Iris pigment epithelial cell (primary cell): ENCODE data around the gene KRTAP10-2.

Source experiments
- DNase-seq: peaks from one replicate; pipeline ENCODE4 v3.0.0-alpha.2; 2011; ENCODE audit warnings: low read depth

The KRTAP10-2 gene

DNA sequence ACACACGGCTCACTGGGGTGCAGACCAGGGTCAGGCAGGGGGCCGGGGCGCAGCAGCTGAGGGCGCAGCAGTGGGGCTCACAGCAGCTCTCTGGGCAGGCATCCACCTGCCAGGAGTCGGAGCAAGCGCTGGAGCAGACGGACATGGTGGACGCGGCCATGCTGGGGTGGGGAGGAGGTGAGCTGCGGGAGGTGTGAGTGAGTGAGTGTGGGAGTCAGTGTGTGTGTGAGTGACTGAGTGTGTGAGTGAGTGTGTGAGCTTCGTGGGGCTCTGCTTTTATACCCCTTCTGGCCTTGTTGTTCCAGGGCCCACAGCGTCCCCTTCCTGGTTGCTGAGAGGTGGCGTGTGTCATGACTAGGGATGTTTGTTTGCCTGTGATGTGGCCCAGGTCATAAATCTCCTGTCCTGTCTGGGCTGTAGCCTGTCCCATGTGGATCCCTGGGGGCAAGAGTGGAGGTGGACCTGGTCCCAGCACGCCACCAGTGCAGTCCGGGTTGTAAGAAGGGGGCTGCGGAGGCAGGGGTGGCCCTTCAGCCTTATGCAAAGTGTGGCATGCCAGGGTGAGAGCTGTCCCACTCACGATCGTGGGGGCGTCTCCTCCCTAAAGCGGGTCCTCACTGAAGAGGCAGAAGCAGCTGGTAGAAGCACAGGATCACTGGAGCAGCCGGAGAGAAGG lies 11.2 kb downstream of the KRTAP10-2 start, which contains the start of gene KRTAP10-1:
TSS of gene KRTAP10-1 (minus strand) at position 205 of the 676 bp plus-strand sequence. CDS start at position 160, 45 bp downstream.
- no peak for DNase-seq

GRCh38 chr21:44539046-44539445 lies 12.3 kb downstream of the KRTAP10-2 start:
- DNase-seq, result no peak

GRCh38 chr21:44537930-44538911 lies 13.1 kb downstream of the KRTAP10-2 start:
- no peak for DNase-seq

DNA sequence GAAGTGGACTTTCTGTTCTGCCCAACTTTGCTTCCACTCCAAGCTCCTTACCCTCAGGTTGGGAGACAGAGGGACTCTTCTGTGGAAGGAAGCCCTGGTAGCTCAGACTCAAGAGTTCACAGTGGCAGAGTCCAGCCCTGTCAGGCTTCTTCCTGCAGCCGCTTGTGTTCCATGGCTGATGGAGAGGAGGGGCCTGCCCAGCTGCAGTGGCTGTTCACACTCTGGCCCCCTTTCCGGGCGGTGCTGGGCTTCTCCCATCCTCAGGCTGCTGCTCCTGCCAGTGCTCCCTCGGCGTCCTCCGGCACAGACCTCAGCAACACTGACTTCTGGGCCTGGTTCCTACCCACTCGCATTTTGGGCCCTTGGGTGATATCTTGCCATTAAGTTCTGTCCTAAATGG lies 15.3 kb downstream of the KRTAP10-2 start:
- no peak for DNase-seq

DNA sequence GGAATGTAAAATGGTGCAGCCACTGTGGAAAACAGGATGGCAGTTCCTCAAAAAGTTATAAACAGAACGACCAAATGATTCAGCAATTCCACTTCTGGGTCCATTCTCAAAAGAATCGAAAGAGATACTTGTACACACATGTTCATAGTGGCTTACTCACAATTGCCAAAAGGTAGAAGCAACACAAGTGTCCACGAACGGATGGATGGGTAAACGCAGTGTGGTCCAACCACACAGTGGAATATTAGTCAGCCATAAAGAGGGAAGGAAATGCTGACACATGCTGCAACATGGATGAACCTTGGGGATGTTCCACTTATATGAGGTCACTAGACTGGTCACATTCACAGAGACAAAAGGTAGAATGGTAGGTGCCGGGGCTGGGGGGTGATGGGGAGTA lies 16.6 kb downstream of the KRTAP10-2 start:
- DNase-seq, result no peak

- no peak for DNase-seq
These were observed 17.2 kb downstream of the KRTAP10-2 start for GRCh38 chr21:44533891-44534627.

DNA sequence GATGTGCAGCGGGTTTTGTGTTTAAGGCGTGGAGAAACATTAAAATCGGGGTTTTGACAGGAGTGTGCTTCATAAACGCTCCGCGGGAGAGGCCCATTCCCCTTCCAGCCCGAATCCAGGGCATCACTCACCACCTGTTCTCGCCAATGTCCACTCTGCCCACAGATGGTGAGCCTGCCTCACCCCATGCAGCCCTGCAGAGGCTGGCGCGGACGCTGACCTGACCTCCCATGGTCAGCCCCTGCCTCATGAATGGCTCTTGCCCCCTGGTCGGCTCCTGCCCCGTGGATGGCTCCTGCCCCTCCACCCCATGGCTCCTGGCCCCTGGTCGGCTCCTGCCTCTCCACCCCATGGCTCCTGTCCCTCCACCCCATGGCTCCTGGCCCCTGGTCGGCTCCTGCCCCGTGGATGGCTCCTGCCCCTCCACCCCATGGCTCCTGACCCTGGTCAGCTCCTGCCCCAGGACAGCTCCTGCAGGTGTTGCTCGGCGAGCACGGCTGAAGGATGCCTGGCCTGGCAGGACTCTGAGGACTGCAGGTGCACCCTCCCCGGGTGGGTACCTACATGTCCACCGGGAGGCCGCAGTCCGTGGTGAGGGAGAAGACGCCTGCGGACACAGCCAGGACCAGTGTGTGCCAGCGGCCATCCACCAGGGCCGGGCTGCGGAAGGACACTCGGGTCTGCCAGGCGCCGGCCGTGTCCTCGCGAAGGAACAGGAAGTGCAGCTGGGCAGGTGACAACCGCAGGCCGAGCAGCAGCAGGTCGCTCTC lies 18.0 kb downstream of the KRTAP10-2 start:
- DNase-seq, result no peak

DNA sequence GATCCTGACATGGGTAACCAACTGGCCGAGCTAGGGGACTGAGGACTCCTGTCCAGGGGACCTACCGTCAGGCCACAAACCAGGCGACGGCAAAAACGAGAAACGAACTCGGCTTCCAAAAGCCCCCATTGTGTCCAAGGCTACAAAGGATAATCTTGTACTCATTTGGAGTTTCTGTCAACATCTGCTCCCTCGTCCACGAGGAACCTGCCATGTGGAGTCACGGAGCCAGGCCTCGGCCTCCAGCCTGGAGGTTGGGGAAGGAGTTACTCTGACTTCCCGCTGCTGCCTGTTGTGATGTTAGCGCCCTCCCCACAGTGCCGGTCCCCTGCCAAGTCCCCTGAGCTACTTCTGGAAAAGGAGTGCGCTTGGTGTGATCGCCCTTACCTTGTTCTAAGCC lies 18.6 kb downstream of the KRTAP10-2 start:
- DNase-seq, result no peak

DNA sequence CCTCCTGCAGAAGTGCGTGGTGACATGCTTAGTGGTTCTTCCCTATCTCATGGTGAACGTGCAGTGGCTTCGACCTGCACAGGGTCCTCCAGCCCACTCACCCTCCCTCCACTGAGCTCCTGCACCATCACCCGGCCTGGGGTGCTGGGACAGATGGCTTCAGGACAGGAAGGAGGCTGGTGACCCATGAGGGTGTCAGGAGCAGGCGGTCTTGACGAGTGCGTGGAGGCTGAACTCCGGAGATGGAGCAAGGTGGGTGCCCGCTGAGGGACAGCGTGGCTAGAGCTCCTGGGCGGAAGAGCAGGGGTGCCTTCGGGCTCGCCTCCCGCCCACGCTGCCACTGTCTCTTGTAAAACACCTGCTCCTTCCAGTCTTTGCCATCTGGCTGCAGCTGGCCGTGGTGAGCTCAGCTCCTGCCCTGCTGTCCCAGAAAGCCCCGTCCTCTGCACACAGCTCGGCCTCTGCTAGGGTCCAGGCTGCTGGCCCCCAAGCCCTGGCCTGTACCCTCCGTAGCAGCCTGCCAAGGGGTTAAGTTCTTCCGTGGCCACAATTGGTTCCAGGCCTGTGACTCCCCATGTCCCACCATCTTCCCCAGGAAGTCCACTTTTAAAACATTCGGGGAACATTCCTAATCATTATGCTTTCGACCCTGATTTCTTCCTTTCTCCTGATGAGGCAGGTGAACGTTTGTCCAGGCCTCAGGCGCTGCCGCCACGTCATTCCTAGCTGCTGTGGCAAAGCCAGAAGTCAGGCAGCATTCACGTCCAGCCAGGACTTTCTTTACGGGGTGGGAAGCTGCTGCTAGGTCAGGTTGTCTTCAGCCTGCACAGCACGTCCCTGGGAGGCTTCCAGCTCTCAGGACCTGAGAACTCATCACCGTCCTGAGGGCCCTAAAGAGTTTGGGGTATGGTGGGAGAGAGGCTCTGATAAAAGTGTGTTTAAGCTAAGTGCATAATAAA lies 19.4 kb downstream of the KRTAP10-2 start:
- no peak for DNase-seq

GRCh38 chr21:44530903-44531605 lies 20.3 kb downstream of the KRTAP10-2 start:
- DNase-seq, result no peak

DNA sequence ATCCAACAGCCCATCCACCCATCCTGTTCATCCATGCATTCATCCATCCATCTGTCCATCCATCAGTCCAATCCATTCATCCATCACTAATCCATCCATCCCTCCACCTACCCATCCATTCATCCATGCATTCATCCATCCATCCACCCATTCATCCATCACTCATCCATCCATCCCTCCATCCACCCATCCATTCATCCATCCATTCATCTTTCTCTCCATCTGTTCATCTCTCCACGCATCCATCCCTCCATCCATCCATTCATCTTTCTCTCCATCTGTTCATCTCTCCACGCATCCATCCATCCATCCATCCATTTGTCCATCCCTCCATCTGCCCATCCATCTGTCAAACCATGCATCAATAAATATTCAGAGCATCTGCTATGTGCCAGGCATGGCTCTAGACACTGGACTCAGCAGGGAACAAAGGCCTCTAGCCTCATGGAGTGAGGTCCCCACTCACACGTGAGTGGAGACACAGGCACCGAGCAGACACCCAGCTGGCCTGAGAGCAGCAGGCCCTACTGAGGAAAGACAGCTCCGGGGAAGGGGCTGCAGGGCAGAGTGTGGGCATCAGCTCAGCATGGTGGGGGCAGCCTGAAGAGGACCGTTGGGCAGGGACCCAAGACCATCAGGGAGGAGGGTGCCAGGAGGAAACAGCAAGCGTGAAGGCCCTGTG lies 20.9 kb downstream of the KRTAP10-2 start:
- DNase-seq, result no peak

DNA sequence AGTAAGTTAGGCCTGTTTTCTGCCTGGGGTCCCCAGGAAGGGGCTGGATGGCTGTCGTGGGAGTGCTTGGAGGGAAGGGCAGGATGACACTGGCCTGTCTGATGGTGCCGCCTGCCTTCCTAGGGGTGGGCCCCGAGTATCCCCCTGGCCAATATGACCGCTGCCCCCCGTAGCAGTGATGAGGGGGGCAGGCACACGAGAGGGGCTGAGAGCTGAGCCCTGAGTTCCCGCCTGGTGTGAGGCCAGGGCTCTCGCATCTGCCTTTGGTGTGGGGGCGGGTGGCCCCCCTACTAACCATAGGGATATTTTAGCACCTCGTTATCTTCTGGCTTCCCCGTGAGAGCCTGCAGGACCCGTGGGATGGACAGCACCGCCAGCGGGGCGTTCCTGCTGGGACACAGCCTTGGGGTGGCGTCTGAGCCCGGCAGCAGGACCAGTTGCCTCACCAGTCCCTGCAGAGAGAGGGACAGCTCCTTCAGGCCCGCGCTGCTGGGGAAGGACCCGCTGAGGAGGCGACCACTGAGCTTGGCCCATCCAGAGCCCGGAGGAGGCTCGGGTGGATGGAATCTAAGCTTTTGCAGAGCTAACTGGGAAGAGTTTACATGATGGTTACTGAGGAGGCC lies 21.7 kb downstream of the KRTAP10-2 start:
- DNase-seq, result no peak

- DNase-seq, result no peak
These were observed 22.3 kb downstream of the KRTAP10-2 start for GRCh38 chr21:44529011-44529421.

DNA sequence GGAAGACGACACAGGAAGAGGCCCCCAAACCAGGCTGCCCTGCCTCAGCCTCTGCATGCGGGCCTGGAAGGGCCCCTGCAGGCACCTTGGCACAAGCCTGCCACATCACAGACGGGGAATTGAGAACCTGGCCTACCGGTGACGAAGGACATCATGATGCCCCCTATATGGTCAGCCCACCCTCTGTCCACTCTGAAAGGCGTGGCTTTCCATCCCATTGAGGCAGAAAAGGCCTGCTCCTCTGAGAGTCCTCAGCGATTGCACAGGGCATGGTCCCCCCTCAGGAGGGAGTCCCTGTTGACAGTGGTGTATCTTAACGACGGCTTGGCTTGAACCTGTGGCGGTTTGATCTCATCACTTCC lies 22.7 kb downstream of the KRTAP10-2 start:
- no peak for DNase-seq

DNA sequence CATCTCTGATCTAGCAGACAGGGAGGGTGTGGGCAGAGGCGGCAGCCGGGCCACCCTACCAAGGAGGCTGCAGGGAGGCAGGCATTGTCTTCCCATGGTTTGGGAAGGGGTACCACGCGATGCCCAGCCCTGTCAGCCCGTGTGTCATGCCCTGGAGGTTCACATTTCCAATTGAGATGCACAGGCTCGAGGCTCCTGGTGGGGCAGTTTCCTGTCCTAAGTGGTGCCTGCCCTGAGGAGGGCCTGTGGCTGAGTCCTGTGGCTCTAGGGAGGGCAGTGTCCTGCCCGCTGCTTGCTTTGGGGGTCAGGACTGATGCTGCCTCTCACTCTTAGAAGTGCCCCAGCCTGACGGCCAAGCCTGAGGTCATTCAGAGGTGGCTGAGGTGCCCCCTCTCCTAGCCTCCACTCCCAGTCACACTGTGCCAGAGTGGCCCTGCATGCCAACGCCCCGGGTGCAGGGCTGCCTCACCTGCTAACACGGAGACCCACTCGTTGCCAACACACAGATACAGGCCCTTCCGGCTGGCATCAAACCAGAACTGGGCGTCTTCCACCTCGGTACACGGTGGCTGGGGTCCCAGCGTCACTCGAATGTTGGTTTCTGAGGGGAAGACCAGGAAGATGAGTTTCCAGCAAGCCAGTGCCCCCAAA lies 23.2 kb downstream of the KRTAP10-2 start:
- no peak for DNase-seq

DNA sequence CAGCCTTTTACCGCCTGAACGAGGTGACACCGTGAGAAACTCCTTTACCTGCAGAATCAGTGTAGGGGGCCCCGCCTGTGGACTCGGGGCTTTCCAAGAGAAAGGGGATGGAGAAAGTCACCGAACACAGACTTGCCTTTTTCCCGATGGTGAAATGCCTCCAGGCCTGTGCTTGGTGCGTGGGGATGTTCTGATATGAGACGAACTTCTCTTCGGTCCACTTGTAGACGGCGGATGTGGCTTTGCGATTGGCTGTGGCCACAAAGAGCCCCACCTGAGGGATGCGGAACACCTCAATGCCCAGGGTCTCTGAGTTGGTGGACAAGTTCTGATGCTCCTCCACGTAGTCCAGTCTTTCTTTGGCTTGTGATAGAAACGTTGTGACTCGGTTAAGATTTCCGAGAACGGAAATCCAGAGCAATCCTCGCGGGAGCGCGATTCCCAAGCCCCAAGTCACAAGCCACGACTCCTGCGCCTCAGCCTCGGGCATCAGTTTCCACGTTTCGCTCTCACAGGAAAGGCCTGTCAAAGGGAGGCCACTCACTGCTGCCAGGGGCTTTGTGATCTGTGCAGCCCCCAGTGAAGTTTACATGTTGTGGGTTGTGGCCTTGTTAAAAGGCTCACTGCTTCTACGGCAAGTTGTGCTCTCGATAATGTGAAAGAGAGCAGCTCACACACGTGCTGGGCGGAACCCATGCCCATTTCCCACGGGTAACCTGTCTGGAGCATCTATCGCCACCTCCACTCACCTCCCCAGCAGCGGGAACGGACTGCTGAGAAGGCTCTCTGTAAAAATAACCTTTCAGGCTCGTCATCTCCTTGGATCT lies 23.9 kb downstream of the KRTAP10-2 start:
- DNase-seq, result no peak
